Common myeloid progenitor, CD34-positive (primary cell): ENCODE results near the gene TGIF1.

Experiments
- CTCF ChIA-PET: fragments of 350-600 bp; sonication (Branson Sonifier 250); formaldehyde crosslinking; loops from one replicate; lab custom pipeline; 2021; ENCODE audit warnings: antibody characterized with exemption; lab: Charles Lee
- POLR2A ChIA-PET: fragments of 350-600 bp; sonication (Branson Sonifier 250); formaldehyde crosslinking; loops from one replicate; lab custom pipeline; 2021; ENCODE audit warnings: antibody characterized with exemption; lab: Charles Lee
- DNase-seq, 3 donors: peaks; one replicate each; pipeline versions ENCODE4 v3.0.0 to v3.0.0-alpha.2; 2013
- H3K27ac ChIP-seq, 2 experiments: 1 replicate in 1 of 2; 2 replicates in 1 of 2; pipeline ENCODE4 v1.7.0; 2013; ENCODE audit warnings: inconsistent platforms in 2 of 2, low read length in 2 of 2, mild to moderate bottlenecking in 2 of 2, low read depth in 1 of 2, moderate library complexity in 1 of 2; ENCODE audit not compliant: severe bottlenecking in 2 of 2, insufficient read depth in 1 of 2, poor library complexity in 1 of 2
- H3K27me3 ChIP-seq, 5 experiments: replicated peaks in 2 of 5; 1 replicate in 3 of 5; 2 replicates in 2 of 5; pipeline versions ENCODE4 v1.6.1 to v1.7.0; 2013; ENCODE audit warnings: low read length in 4 of 5, mild to moderate bottlenecking in 2 of 5, moderate library complexity in 2 of 5, inconsistent platforms in 1 of 5; ENCODE audit not compliant: insufficient read depth in 5 of 5, control insufficient read depth in 4 of 5
- H3K36me3 ChIP-seq, 4 experiments: 1 replicate in 2 of 4; 2 replicates in 2 of 4; pipeline versions ENCODE4 v1.6.1 to v1.7.0; 2013; ENCODE audit warnings: low read length in 3 of 4, control low read depth in 1 of 4, mild to moderate bottlenecking in 1 of 4; ENCODE audit not compliant: control insufficient read depth in 4 of 4, insufficient read depth in 4 of 4
- H3K4me1 ChIP-seq, 4 experiments: 1 replicate in 3 of 4; 2 replicates in 1 of 4; pipeline versions ENCODE4 v1.6.1 to v1.7.1; 2013; ENCODE audit warnings: low read length in 3 of 4, mild to moderate bottlenecking in 3 of 4, control low read depth in 1 of 4, inconsistent platforms in 1 of 4, moderate library complexity in 1 of 4; ENCODE audit not compliant: control insufficient read depth in 4 of 4, insufficient read depth in 4 of 4; ENCODE audit errors: control extremely low read depth in 1 of 4
- H3K4me3 ChIP-seq, 7 experiments: 1 replicate in 4 of 7; 2 replicates in 3 of 7; pipeline versions ENCODE4 v1.5.1 to v1.7.0; 2013; ENCODE audit warnings: mild to moderate bottlenecking in 7 of 7, low read length in 6 of 7, moderate library complexity in 6 of 7, inconsistent platforms in 2 of 7, low read depth in 2 of 7, control low read depth in 1 of 7; ENCODE audit not compliant: insufficient read depth in 4 of 7, control insufficient read depth in 1 of 7; ENCODE audit errors: extremely low read depth in 1 of 7
- H3K9me3 ChIP-seq, 5 experiments: 1 replicate in 4 of 5; 2 replicates in 1 of 5; pipeline versions ENCODE4 v1.6.1 to v1.7.1; 2013; ENCODE audit warnings: low read length in 4 of 5, mild to moderate bottlenecking in 2 of 5, inconsistent platforms in 1 of 5, low read depth in 1 of 5, moderate library complexity in 1 of 5; ENCODE audit not compliant: control insufficient read depth in 4 of 5, insufficient read depth in 2 of 5; ENCODE audit errors: control extremely low read depth in 1 of 5
- WGBS: methylation state at CpG from one replicate; pipeline ENCODE4 v1.1.5; 2013; ENCODE audit not compliant: insufficient coverage; 5-methylcytosine and 5-hydroxymethylcytosine counted together

TGIF1 gene

DNA sequence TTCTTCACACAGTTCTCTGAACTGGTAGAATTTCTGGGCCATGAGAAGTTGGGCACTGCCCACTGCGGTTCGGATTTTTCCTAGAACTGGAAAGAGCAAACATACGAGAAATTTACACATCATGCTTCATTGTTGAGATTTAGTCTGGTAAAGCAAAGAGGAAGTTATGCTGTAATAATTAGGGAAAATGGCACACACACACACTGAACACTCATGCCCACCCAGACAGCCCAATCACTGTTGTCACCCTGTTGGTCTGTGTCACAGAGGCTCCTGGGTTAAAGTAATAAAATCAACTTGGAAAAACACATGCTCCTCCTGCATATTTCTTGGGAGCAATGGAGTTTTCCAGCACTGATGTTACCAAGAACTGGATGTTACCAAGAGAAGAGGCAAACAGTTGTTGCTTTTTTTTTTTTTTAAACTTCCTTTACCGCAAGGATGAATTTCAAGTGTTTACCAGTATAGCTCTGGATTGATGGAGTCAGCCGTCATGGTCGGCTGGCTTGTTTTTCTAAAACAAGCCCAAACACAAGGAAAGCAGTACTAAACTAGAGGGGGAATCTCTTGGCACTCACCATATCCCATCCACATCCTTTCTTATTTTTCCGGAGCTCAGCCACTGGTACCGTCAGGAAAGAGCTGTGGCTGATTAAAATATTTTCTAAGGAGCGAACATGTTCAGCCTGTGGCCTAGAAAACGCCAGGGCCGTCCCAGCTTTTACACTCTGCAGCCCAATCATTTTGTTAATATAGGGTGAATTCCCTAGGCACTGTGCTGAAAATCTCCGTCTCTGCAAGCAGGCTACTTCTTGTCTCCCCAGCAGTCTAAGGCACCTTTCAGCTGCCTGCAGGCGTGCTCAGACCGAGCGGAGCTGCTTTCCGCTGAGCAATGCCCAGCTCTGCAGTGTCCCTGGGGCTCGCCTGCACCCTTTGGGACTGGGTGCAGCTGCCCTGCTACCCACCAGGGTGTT, 58.9 kb downstream of the TGIF1 start:
- Histone ChIP-seq H3K4me1 (peaks cover 0 to 10% (median 0%) of the 10 kb centered on the region in 4 experiments), H3K36me3 (no peaks in the 10 kb centered on the region), H3K27ac (no peak overlapping the region), H3K27me3 (no peaks in the 10 kb centered on the region), H3K4me3 (no peak overlapping the region), H3K9me3 (peaks cover 0 to 4% (median 0%) of the 10 kb centered on the region in 5 experiments)
- 96% methylated on average over 15 of the region's 17 CpGs for WGBS
- ChIA-PET POLR2A (no interaction called here), CTCF (interaction anchor here (1.1 kb wide), 1 partner anchor 9 kb away, joined by 4 read pairs; no protein-coding TSS in a partner anchor)
- no peak for DNase-seq
